SKM-1 treated with dmso at 0.1 percent for 144 hours (cell line): ENCODE data around the gene IL13RA2.

Experiments used
- DNase-seq: peaks from one replicate; lab custom pipeline; 2025; ENCODE audit not compliant: unreplicated experiment; lab: John Stamatoyannopoulos, UW

IL13RA2 gene

GRCh38 chrX:115017455-115017854 is at the start of gene IL13RA2:
Gene IL13RA2, minus strand, starts transcription at chrX:115017616. Its CDS starts 347 bp downstream, at chrX:115017269.
- no peak for DNase-seq

GRCh38 chrX:115065304-115065703 is 47.9 kb upstream of the IL13RA2 start:
- no peak for DNase-seq

- DNase-seq: no peak
Measured at GRCh38 chrX:115060013-115060412, 42.6 kb upstream of the IL13RA2 start.

GRCh38 chrX:115058276-115058675 is 40.9 kb upstream of the IL13RA2 start:
- DNase-seq: no peak

- DNase-seq: no peak
Measured at GRCh38 chrX:115054876-115055275, 37.5 kb upstream of the IL13RA2 start.

GRCh38 chrX:115053223-115053622 is 35.8 kb upstream of the IL13RA2 start:
- DNase-seq: no peak

GRCh38 chrX:115047715-115048114 is 30.3 kb upstream of the IL13RA2 start:
- DNase-seq: no peak

- no peak for DNase-seq
Measured at GRCh38 chrX:115047181-115047580, 29.8 kb upstream of the IL13RA2 start.

- no peak for DNase-seq
Measured at GRCh38 chrX:115040417-115040816, 23.0 kb upstream of the IL13RA2 start.

- DNase-seq: no peak
Measured at GRCh38 chrX:115038406-115038805, 21.0 kb upstream of the IL13RA2 start.

GRCh38 chrX:115036029-115036428 is 18.6 kb upstream of the IL13RA2 start:
- DNase-seq: no peak

- DNase-seq: no peak
Measured at GRCh38 chrX:115031989-115032388, 14.6 kb upstream of the IL13RA2 start.

- no peak for DNase-seq
Measured at GRCh38 chrX:115030625-115031024, 13.2 kb upstream of the IL13RA2 start.

GRCh38 chrX:115029869-115030570 is 12.6 kb upstream of the IL13RA2 start:
- DNase-seq: no peak

GRCh38 chrX:115029440-115029839 is 12.0 kb upstream of the IL13RA2 start:
- DNase-seq: no peak

- DNase-seq: no peak
Measured at GRCh38 chrX:115023811-115024210, 6.4 kb upstream of the IL13RA2 start.

GRCh38 chrX:115023139-115023538 is 5.7 kb upstream of the IL13RA2 start:
- DNase-seq: no peak

- no peak for DNase-seq
Measured at GRCh38 chrX:115021121-115021520, 3.7 kb upstream of the IL13RA2 start.

- DNase-seq: no peak
Measured at GRCh38 chrX:115018944-115019343, 1.5 kb upstream of the IL13RA2 start.

- no peak for DNase-seq
Measured at GRCh38 chrX:115018040-115018647, 728 bp upstream of the IL13RA2 start.

GRCh38 chrX:115013705-115014104 is 3.7 kb downstream of the IL13RA2 start:
- no peak for DNase-seq

- DNase-seq: no peak
Measured at GRCh38 chrX:115011428-115011827, 6.0 kb downstream of the IL13RA2 start.

GRCh38 chrX:114999906-115000305 is 17.5 kb downstream of the IL13RA2 start:
- DNase-seq: no peak
